PC-9 (cell line): ENCODE results near the gene EXOC2. TPM values are rescaled to one million over a fixed set of nuclear protein-coding genes. Genes with fewer than 3 reads are reported as not detected.

ENCODE experiments used
- BruUV-seq: library from RNA; stranded (reverse); fragments of 400-500 nt; replicated peaks from 2 replicates; lab custom pipeline; 2021; lab: Mats Ljungman, UMichigan
- CTCF ChIA-PET: fragments of 300-600 bp; sonication (Branson Sonifier 250); formaldehyde crosslinking; loops from one replicate; lab custom pipeline; 2022; ENCODE audit warnings: antibody characterized with exemption; lab: Charles Lee
- POLR2A ChIA-PET: fragments of 300-600 bp; sonication (Branson Sonifier 250); formaldehyde crosslinking; loops from one replicate; lab custom pipeline; 2022; ENCODE audit warnings: antibody characterized with exemption; ENCODE audit not compliant: unreplicated experiment; lab: Charles Lee
- DNase-seq, 2 experiments: peaks; one replicate each; pipeline versions ENCODE4 v3.0.0 to v3.0.0-alpha.2; 2015 to 2022; ENCODE audit warnings: mixed read lengths in 1 of 2
- H2AFZ ChIP-seq: fragments of 200-600 bp; sonication (generic); 2 replicates; pipeline ENCODE4 v1.8.1; 2017; ENCODE audit warnings: antibody characterized with exemption
- H3F3A ChIP-seq: fragments of 200-600 bp; sonication (generic); 2 replicates; pipeline ENCODE4 v1.8.1; 2017; ENCODE audit warnings: antibody characterized with exemption, mild to moderate bottlenecking, low read depth; ENCODE audit not compliant: insufficient read depth
- H3K27ac ChIP-seq: fragments of 200-600 bp; sonication (generic); 2 replicates; pipeline ENCODE4 v1.6.1; 2016; ENCODE audit warnings: mixed run types
- H3K27me3 ChIP-seq: fragments of 200-600 bp; sonication (generic); 2 replicates; pipeline ENCODE4 v1.6.1; 2016; ENCODE audit warnings: low read depth, mixed run types; ENCODE audit not compliant: insufficient read depth
- H3K36me3 ChIP-seq: fragments of 200-600 bp; sonication (generic); 2 replicates; pipeline ENCODE4 v1.6.1; 2016; ENCODE audit warnings: low read depth, mixed run types
- H3K4me1 ChIP-seq: fragments of 200-600 bp; sonication (generic); replicated peaks from 2 replicates; pipeline ENCODE4 v1.6.1; 2016; ENCODE audit warnings: mixed run types; ENCODE audit not compliant: insufficient read depth
- H3K4me2 ChIP-seq: fragments of 200-600 bp; sonication (generic); 2 replicates; pipeline ENCODE4 v1.6.1; 2017; ENCODE audit warnings: mixed run types
- H3K4me3 ChIP-seq: fragments of 200-600 bp; sonication (generic); 2 replicates; pipeline ENCODE4 v1.6.1; 2016; ENCODE audit warnings: mixed run types
- H3K79me2 ChIP-seq: fragments of 200-600 bp; sonication (generic); 2 replicates; pipeline ENCODE4 v1.6.1; 2017; ENCODE audit warnings: low read depth, mixed run types
- H3K9me2 ChIP-seq: fragments of 200-600 bp; sonication (generic); 2 replicates; pipeline ENCODE4 v1.8.1; 2017; ENCODE audit warnings: mild to moderate bottlenecking; ENCODE audit not compliant: insufficient read depth
- H3K9me3 ChIP-seq: fragments of 200-600 bp; sonication (generic); 2 replicates; pipeline ENCODE4 v1.8.1; 2016; ENCODE audit warnings: low read depth; ENCODE audit not compliant: insufficient read depth
- H4K20me1 ChIP-seq: fragments of 200-600 bp; sonication (generic); 2 replicates; pipeline ENCODE4 v1.8.1; 2017; ENCODE audit not compliant: insufficient read depth
- EZH2 ChIP-seq: fragments of 200-600 bp; sonication (generic); IDR thresholded peaks from 2 replicates; pipeline ENCODE4 v1.8.0; 2017; ENCODE audit warnings: antibody characterized with exemption, low read depth
- intact Hi-C: fragments of 100-400 bp; cut with micrococcal nuclease; formaldehyde crosslinking; loops from one replicate; pipeline ENCODE4 v1.10.0; 2022; ENCODE audit not compliant: unreplicated experiment
- total RNA-seq: library from RNA; stranded (reverse); gene quantifications from 2 replicates; pipeline ENCODE4 v1.2.3, GENCODE V29; 2021
- TF ChIP-seq, protein P1 (sequence below): fragments of 200-600 bp; sonication (generic); conservative IDR thresholded peaks from 2 replicates; pipeline ENCODE4 v1.6.1; 2017; ENCODE audit warnings: mixed run types, antibody characterized with exemption, mild to moderate bottlenecking, moderate library complexity

EXOC2 gene
- total RNA-seq, 1 experiment from 2014 or later = 28.2 TPM

DNA sequence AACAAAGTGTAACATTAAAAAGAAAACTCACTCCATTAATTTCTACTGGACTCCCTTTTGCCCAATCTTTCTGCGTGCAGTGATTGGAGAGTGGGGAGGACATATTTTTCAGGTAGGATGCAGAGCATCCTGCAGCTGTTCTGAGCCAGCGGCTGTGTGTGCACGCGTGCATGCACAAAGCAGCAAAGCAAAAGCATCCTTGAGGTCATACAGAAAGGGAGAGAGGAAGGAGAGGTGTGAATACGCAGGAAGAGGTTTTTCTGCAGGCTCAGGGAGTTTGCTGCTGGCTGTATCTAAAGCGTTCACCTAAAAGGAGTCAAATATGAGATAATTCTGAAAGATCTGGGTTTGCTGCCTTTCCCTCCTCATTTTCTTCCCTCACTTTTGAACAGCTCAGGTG is 144.4 kb downstream of the EXOC2 start:
- Histone ChIP-seq H4K20me1 (no peaks in the 10 kb centered on the region), H3K4me2 (no peak overlapping the region), H2AFZ (no peak overlapping the region), H3K36me3 (no peaks in the 10 kb centered on the region), H3K4me1 (no peaks in the 10 kb centered on the region), H3F3A (no peaks in the 10 kb centered on the region), H3K4me3 (no peak overlapping the region), H3K27me3 (no peaks in the 10 kb centered on the region), H3K27ac (no peak overlapping the region), H3K79me2 (no peaks in the 10 kb centered on the region), H3K9me2 (no peaks in the 10 kb centered on the region), H3K9me3 (no peaks in the 10 kb centered on the region)
- POLR2A ChIA-PET = no interaction called here
- BruUV-seq = no TSS peak
- intact Hi-C loops = no loop called here
- no peak for DNase-seq
- CTCF ChIA-PET = no interaction called here
- no peak for TF ChIP-seq EZH2
- TF ChIP-seq, protein P1, sequence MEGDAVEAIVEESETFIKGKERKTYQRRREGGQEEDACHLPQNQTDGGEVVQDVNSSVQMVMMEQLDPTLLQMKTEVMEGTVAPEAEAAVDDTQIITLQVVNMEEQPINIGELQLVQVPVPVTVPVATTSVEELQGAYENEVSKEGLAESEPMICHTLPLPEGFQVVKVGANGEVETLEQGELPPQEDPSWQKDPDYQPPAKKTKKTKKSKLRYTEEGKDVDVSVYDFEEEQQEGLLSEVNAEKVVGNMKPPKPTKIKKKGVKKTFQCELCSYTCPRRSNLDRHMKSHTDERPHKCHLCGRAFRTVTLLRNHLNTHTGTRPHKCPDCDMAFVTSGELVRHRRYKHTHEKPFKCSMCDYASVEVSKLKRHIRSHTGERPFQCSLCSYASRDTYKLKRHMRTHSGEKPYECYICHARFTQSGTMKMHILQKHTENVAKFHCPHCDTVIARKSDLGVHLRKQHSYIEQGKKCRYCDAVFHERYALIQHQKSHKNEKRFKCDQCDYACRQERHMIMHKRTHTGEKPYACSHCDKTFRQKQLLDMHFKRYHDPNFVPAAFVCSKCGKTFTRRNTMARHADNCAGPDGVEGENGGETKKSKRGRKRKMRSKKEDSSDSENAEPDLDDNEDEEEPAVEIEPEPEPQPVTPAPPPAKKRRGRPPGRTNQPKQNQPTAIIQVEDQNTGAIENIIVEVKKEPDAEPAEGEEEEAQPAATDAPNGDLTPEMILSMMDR = no peak

DNA sequence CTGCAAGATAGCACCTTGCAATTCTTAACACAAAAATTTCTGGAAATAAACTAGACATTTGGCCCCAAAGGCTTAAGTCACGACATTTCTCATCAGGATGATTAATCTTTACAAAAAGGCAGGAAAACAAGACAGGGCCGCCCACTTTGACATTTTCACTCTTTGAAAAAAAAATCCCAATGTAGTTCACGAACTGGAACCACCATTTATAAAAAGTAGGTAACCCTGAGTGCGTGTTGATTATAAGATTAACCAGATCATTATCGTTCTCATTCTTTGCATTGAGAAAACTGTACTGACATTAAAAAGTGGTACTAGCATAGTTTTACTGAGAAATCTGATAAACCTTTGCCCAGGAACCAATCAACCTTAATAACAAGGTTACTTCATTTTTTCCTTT is 144.8 kb downstream of the EXOC2 start:
- CTCF ChIA-PET = no interaction called here
- intact Hi-C loops = no loop called here

DNA sequence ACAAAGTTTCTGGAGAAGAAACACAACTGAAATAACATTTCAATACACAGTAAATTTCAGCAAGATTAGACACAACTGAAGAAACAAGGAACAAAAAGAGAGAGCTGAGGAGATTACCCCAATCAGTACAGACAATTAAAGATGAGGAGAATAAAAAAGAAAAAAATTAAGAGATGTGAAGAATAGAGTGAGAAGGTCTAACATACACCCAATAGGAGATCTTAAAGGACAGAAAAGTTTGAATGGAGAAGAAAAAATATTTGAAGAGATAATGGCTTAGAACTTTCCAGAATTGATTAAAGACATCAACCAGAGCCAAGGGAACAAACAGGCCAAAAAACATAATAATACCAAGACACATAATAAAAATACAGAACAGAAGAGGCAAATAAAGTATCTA is 152.4 kb downstream of the EXOC2 start:
- no peaks in the 10 kb centered on the region for H3K4me1 ChIP-seq
- ChIA-PET CTCF (no interaction called here), POLR2A (no interaction called here)
- H3K9me3 ChIP-seq = no peaks in the 10 kb centered on the region
- no peak for DNase-seq
- H3K4me2 ChIP-seq = no peak overlapping the region
- TF ChIP-seq, protein P1 = no peak
- no peak for TF ChIP-seq EZH2
- intact Hi-C loops = no loop called here
- H3F3A ChIP-seq = no peaks in the 10 kb centered on the region
- H4K20me1 ChIP-seq = no peaks in the 10 kb centered on the region
- no peaks in the 10 kb centered on the region for H3K36me3 ChIP-seq
- H3K27ac ChIP-seq = no peak overlapping the region
- H2AFZ ChIP-seq = no peak overlapping the region
- BruUV-seq = no TSS peak
- H3K9me2 ChIP-seq = no peaks in the 10 kb centered on the region
- H3K27me3 ChIP-seq = no peaks in the 10 kb centered on the region
- H3K79me2 ChIP-seq = no peaks in the 10 kb centered on the region
- H3K4me3 ChIP-seq = no peak overlapping the region

More for the DNA sequence above, 144.8 kb downstream of the EXOC2 start:
- Histone ChIP-seq H3K4me3 (no peak overlapping the region), H3K27me3 (no peaks in the 10 kb centered on the region), H2AFZ (no peak overlapping the region), H3K27ac (no peak overlapping the region), H3K9me2 (no peaks in the 10 kb centered on the region), H3K36me3 (no peaks in the 10 kb centered on the region), H3K79me2 (no peaks in the 10 kb centered on the region), H3F3A (no peaks in the 10 kb centered on the region), H3K4me1 (no peaks in the 10 kb centered on the region), H3K9me3 (no peaks in the 10 kb centered on the region), H4K20me1 (no peaks in the 10 kb centered on the region), H3K4me2 (no peak overlapping the region)
- BruUV-seq = no TSS peak
- DNase-seq = no peak
- TF ChIP-seq, protein P1 = no peak
- TF ChIP-seq EZH2 = no peak
- POLR2A ChIA-PET = no interaction called here
